Measurements from ENCODE around the gene CHST9.
"Not testable (repeated sequence)": the region's sequence is repeated elsewhere in the genome, so short reads cannot be mapped to it uniquely, and the experiment has no call there.

Gene CHST9

DNA sequence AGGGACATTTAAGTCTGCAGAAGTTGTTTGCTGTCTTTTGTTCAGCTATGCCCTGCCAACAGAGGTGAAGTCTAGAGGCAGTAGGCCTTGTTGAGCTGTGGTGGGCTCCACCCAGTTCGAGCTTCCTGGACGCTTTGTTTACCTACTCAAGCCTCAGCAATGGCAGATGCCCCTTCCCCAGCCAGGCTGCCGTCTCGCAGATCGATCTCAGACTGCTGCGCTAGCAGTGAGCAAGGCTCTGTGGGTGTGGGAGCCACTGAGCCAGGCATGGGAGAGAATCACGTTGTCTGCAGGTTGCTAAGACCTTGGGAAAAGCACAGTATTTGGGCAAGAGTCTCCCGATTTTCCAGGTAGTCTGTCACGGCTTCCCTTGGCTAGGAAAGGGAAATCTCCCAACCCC lies 91.8 kb downstream of the CHST9 start:
- not testable (repeated sequence) for DNase-seq (ENCODE audit: low read depth)

DNA sequence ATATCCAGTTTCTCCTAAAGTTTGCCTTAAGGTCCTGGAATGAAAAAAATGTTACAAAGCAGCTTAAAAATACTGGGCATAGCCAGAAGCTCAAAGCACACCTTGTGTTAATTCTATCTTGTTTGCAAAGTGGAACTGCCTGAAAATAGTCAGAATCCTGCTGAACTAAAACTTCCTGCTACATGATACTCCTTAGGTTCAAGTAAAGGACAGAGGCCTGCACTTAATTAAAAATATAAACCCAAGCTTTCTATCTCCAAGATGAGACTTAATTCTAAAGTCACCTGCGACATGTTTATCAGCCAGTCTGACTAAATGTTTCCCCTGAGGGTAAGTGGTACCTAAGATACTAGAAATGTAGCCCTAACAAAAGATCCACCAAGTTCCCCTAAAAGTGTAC lies 103.4 kb downstream of the CHST9 start:
- DNase-seq (ENCODE audit: low read depth): no peak

GRCh38 chr18:27075828-27076227 lies 109.3 kb downstream of the CHST9 start:
- no peak for DNase-seq (ENCODE audit: low read depth)

- no peak for DNase-seq (ENCODE audit: low read depth)
Measured at GRCh38 chr18:27073404-27073830, 111.7 kb downstream of the CHST9 start.

DNA sequence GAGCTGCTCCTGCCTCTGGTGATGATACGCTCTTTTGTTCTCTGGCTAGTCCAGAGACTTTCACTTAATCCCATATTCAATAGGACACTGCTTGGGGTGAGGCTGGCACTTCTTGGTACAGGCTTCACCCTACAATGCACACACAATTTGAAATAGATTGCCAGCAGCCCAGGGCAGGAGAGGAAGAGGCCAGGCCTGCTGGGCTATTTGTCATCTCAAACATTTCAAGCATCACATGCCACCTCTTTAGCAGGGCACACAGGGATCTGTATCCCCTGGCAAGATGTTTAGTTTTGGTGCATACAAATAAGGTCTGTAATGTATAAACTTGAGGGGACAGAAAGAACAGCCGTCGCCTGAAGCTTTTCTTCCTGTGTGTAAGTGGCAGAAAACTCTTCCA lies 120.4 kb downstream of the CHST9 start:
- DNase-seq (ENCODE audit: low read depth): no peak

GRCh38 chr18:27062802-27063201 lies 122.3 kb downstream of the CHST9 start:
- no peak for DNase-seq (ENCODE audit: low read depth)

DNA sequence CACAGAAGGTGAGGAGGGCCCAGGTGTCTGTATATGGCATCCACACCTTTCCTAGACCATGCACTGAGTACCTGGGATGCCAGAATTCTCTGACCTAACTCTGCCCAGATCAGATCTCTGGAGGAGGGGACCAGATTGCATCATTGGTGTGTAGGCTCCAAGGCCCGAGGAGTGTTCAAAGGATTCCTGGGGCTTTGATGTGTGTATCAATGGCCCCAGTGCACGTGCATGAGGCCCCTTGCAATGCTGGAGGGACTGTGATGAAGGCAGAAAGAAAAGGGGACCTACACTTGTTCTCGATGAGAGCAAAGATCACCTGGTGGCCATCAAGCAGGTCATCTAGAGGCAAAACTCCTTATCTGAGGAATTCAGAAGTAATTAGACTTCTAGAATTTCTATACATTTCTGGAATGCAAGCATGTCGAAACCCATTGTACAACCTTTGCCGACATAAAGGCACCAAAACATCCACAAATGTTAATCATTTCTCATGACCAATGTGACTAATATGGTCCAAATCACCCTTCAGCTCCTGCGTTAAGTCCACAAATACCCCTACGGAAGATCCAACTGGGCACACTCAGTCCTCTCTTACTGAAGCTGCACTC lies 123.5 kb downstream of the CHST9 start:
- no peak for DNase-seq (ENCODE audit: low read depth)

DNA sequence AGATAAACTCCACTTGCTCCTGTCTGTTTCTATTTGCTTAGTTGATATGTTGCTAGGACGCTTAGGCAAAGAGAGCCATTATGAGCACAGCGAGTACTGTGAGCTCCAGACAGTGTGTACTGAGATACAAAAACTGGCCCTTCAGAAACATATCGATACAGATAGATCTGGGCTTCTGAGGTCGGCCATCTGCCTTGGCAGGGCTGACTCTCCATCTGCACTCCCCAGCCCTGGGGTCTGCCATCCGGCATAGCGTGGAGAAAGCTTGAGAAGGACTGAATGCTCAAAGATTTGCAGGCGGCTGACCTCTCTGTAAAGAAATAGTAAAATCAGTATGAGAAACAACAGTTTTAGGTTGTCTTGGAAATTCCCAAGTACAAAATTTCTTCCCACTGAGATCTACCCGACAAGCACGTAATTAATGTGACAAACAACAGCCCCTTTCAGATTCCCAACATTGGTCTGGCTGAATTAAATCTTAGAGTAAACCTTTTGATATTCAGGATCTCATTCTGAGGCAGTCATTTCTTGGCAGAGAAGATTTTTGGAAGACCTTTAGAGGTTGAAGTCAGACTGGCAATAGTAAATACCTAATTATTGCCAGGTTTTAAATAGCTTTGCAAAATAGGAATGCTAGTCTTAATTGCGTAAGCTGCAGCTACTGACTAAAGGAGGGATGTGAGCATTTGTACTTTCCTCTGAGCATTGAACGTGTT lies 127.4 kb downstream of the CHST9 start:
- no peak for DNase-seq (ENCODE audit: low read depth)

DNA sequence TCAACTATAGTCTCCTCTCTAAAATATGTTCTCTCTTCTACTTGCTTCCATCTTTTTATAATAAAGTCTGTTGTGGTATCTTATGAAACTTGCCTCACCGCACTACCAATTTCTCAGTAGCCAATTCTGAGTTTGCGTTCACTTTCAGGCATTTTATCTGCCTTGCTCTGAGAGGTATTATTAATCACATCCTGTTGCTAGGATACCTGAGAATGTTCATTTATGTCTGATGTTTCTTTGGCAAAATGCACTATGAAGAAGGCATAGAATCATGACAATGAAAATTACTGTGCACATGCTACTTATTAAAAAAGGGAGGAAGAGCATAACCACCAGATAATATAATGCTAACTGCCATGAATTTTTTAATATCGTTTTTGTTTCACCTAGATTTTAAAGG lies 130.2 kb downstream of the CHST9 start:
- DNase-seq (ENCODE audit: low read depth): no peak

GRCh38 chr18:27049969-27050368 lies 135.1 kb downstream of the CHST9 start:
- DNase-seq (ENCODE audit: low read depth): no peak

- DNase-seq (ENCODE audit: low read depth): no peak
Measured at GRCh38 chr18:27045342-27045741, 139.8 kb downstream of the CHST9 start.

GRCh38 chr18:27042177-27042576 lies 142.9 kb downstream of the CHST9 start:
- DNase-seq (ENCODE audit: low read depth): no peak

DNA sequence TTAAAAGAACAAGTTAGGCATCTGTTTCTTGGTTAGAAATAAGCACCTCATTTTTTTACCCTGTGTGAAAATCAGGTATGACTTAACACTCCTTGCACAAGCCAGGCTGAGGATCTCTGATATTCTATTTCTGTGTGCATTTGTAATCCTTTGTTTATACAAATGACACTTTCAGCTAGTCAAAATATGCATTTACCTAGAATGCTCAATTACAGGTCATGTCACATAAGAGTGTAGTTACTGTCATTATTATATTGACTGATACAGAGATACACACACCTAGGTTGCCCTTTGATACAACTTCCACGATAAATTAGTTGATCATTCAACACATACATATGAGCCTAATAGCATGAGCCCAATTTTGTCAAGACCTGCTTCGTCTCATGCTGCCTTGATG lies 144.3 kb downstream of the CHST9 start:
- no peak for DNase-seq (ENCODE audit: low read depth)

DNA sequence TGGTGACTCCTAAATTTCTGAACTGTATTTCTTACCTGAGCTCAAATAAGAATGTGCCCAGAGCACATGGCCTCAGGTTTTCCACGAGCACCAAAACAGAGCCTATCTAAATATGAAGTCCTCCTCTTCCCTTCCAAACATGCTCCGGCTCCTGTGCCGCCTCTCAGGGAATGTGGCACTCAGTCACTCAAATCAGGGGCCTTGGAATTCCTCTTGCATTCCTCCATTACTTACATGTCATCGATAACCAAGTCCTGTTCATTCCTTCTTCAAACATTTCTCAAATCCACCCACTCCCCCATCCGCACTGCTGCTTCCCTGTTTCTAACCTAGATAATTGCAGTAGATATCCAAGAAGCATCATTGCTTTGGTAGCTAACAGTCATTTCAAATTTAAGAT lies 151.4 kb downstream of the CHST9 start:
- DNase-seq (ENCODE audit: low read depth): no peak

DNA sequence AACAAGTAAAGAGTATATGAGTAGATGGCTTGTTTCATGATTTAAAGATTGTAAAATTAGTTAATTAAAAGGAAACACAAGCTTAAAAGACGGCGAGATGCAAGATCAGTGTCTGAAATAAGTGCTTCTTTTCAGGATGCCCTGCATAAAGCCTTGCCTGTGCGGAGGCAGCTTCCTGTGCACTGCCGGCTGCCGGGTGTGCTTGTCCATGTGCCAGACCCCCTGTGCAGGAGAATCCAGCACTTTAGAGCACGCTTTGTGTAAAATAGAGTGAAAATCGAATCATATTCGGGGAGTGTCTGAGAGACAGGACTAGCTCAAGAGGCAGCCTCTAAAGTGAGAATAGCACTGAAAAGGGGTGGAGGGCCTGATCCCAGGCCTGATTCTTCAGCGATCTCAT lies 154.7 kb downstream of the CHST9 start:
- DNase-seq (ENCODE audit: low read depth): no peak

DNA sequence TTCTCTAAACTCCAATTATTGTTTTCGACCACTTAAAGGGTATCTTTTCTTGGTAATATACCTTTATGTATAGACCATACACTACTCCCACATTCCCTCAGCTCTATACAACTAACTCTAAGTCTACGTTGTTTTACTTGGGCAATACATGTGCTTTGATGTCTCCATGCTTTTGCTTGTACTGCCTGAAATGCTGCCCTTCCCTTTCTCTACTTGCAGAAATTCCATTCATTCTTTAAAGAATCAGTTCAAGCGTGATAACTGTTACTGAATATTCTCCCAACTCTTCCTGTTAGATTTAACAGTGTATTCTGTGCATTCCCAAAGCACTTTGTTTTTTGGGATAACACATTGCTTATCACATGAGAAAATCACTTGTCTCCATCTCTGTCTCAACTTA lies 162.6 kb downstream of the CHST9 start:
- no peak for DNase-seq (ENCODE audit: low read depth)

- DNase-seq (ENCODE audit: low read depth): no peak
Measured at GRCh38 chr18:27017901-27018500, 167.1 kb downstream of the CHST9 start.

DNA sequence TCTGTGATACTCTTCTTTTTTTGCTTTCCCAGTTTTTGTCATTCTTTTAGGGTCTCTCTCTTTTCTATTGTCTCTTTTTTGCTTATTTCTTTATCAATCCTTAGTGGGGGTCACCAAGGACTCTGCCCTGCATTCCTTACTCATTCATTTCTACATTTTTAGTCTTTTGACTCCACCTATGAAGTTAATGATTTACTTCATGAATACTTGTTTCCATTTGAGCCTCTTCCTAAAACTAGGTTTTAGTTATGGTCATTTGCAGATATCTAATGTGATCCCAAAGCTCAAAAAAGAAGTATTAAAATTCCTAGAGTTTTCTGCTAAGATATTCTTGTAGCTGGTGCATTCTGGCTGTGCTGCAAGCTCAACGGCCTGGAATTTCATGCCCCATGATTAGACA lies 170.3 kb downstream of the CHST9 start:
- DNase-seq (ENCODE audit: low read depth): no peak

DNA sequence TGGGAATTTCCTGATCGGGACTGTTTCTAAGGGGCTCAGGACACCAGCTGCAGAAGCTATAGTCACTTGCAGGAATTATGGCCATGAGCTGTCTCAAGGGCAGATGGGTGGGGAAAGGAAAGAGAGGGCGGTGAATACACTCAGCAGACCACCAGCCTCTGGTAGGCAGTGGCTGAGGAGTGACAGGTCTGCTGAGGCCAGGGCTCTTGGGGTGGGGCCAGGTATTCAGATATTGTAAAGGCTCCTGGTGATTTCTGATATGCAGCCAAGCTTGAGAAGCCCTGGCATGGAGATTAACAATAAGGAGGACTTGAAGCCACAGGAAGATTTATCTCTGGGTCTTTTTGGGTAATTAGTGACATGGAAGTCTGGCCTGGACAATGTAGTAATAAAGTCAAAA lies 174.3 kb downstream of the CHST9 start:
- no peak for DNase-seq (ENCODE audit: low read depth)

- DNase-seq (ENCODE audit: low read depth): no peak
Measured at GRCh38 chr18:27009293-27009692, 175.8 kb downstream of the CHST9 start.

DNA sequence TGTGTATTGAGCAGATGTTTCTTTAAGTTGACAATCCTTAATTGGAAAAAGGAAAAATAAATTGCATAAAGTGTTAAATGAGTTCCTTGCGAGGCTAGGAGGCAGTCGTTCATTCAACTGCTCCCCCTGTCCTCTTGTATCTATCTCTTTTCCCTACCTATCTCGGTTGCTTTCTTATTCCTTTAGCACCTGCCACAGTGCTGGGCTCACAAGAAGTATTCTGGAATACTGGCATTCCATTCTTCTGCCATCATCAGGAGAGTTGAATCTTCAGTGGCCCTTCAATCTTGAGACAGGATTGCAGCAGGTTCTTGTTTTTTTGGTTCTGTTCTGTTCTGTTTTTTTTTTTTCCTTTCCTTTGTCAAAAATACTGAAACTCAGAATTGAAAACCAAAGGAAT lies 176.5 kb downstream of the CHST9 start:
- DNase-seq (ENCODE audit: low read depth): no peak

- no peak for DNase-seq (ENCODE audit: low read depth)
Measured at GRCh38 chr18:27007880-27008279, 177.2 kb downstream of the CHST9 start.

- DNase-seq (ENCODE audit: low read depth): no peak
Measured at GRCh38 chr18:27005589-27005988, 179.5 kb downstream of the CHST9 start.

Data from activated T-helper 1 cell treated with Interleukin-2 at 50 U/mL for 16 hours (primary cell).